Measurements from ENCODE around the gene KIF6.

DNA sequence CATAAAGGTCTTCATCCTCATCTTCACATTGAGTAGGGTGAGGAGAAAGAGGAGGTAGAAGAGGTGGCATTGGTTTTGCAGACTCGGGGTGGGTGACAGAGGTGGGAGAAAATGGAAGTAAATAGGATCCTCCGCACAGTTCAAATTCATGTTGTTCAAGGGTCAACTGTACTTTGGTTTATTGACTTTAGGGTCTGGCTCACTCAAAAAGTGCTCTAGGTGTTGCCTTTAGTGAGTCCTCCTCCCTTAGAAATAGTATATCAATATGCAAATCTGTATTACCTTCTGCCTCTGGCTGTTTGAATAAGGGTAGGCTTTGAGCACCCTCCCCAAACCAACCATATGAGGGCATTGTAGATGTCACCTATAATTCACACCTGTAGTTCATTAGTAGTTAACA is 54.7 kb downstream of the KIF6 start:
- TF ChIP-seq EZH2phosphoT487 (conservative IDR thresholded peaks at IDR 0.05; ENCODE audit: low read length) = no peak
- TF ChIP-seq CTCF (IDR thresholded peaks at IDR 0.05; ENCODE audit: insufficient read depth, low read length, poor library complexity, severe bottlenecking) = no peak
